Mesenchymal stem cell (in vitro differentiated cells and primary cell): Measurements from ENCODE around the gene CYP46A1.

Experiments used
- DNase-seq: peaks from one replicate; pipeline ENCODE4 v3.0.0-alpha.2; 2013
- H2AFZ ChIP-seq: one replicate; pipeline ENCODE4 v1.6.1; 2013; ENCODE audit warnings: low read depth, mild to moderate bottlenecking, control low read depth, inconsistent platforms, low read length, moderate library complexity
- H2AK5ac ChIP-seq: 2 replicates; pipeline ENCODE4 v1.6.1; 2013; ENCODE audit warnings: low read length, moderate library complexity, mild to moderate bottlenecking, inconsistent platforms; ENCODE audit not compliant: severe bottlenecking
- H2BK120ac ChIP-seq: one replicate; pipeline ENCODE4 v1.6.1; 2013; ENCODE audit warnings: low read depth, mild to moderate bottlenecking, inconsistent platforms, low read length, moderate library complexity
- H2BK12ac ChIP-seq, 2 experiments: one replicate each; pipeline ENCODE4 v1.6.1; 2013; ENCODE audit warnings: inconsistent platforms in 2 of 2, low read length in 2 of 2, mild to moderate bottlenecking in 2 of 2, moderate library complexity in 2 of 2, control low read depth in 1 of 2
- H2BK15ac ChIP-seq: one replicate; pipeline ENCODE4 v1.6.1; 2013; ENCODE audit warnings: mild to moderate bottlenecking, low read depth, inconsistent platforms; ENCODE audit not compliant: poor library complexity, severe bottlenecking
- H2BK5ac ChIP-seq: 2 replicates; pipeline ENCODE4 v1.6.1; 2013; ENCODE audit warnings: low read depth, mild to moderate bottlenecking, low read length, control low read depth, inconsistent platforms; ENCODE audit not compliant: poor library complexity, severe bottlenecking
- H3K14ac ChIP-seq, 2 experiments: one replicate each; pipeline ENCODE4 v1.6.1; 2013; ENCODE audit warnings: inconsistent platforms in 2 of 2, low read length in 2 of 2, control low read depth in 1 of 2, mild to moderate bottlenecking in 1 of 2, moderate library complexity in 1 of 2
- H3K18ac ChIP-seq, 2 experiments: one replicate each; pipeline ENCODE4 v1.6.1; 2013; ENCODE audit warnings: inconsistent platforms in 2 of 2, low read length in 2 of 2, control low read depth in 1 of 2, low read depth in 1 of 2, mild to moderate bottlenecking in 1 of 2
- H3K23ac ChIP-seq, 2 experiments: one replicate each; pipeline ENCODE4 v1.6.1; 2013; ENCODE audit warnings: inconsistent platforms in 2 of 2, low read length in 2 of 2, mild to moderate bottlenecking in 2 of 2, moderate library complexity in 2 of 2, control low read depth in 1 of 2
- H3K27ac ChIP-seq: 2 replicates; pipeline ENCODE4 v1.5.1; 2013; ENCODE audit warnings: mild to moderate bottlenecking, moderate library complexity, low read length, control low read depth, inconsistent platforms; ENCODE audit not compliant: poor library complexity, severe bottlenecking
- H3K27me3 ChIP-seq, 2 experiments: 2 replicates each; pipeline versions ENCODE4 v1.6.1 to v1.7.0; 2013; ENCODE audit warnings: low read length in 2 of 2, mild to moderate bottlenecking in 2 of 2, moderate library complexity in 2 of 2, control low read depth in 1 of 2, inconsistent platforms in 1 of 2; ENCODE audit not compliant: control insufficient read depth in 1 of 2, insufficient read depth in 1 of 2
- H3K36me3 ChIP-seq, 2 experiments: 2 replicates each; pipeline versions ENCODE4 v1.6.1 to v1.7.0; 2013; ENCODE audit warnings: low read length in 2 of 2, control low read depth in 1 of 2, inconsistent platforms in 1 of 2, low read depth in 1 of 2, mild to moderate bottlenecking in 1 of 2; ENCODE audit not compliant: insufficient read depth in 2 of 2, control insufficient read depth in 1 of 2
- H3K4ac ChIP-seq, 2 experiments: one replicate each; pipeline ENCODE4 v1.6.1; 2013; ENCODE audit warnings: inconsistent platforms in 2 of 2, low read length in 2 of 2, mild to moderate bottlenecking in 2 of 2, moderate library complexity in 2 of 2, control low read depth in 1 of 2, low read depth in 1 of 2
- H3K4me1 ChIP-seq: 2 replicates; pipeline ENCODE4 v1.6.1; 2013; ENCODE audit warnings: low read depth, low read length, control low read depth; ENCODE audit not compliant: control insufficient read depth, insufficient read depth
- H3K4me2 ChIP-seq: 2 replicates; pipeline ENCODE4 v1.6.1; 2013; ENCODE audit warnings: low read length, mild to moderate bottlenecking, inconsistent platforms; ENCODE audit not compliant: poor library complexity, severe bottlenecking
- H3K4me3 ChIP-seq, 2 experiments: 2 replicates each; pipeline versions ENCODE4 v1.5.1 to v1.7.0; 2013; ENCODE audit warnings: low read length in 2 of 2, mild to moderate bottlenecking in 2 of 2, control low read depth in 1 of 2, low read depth in 1 of 2; ENCODE audit not compliant: insufficient read depth in 1 of 2
- H3K79me1 ChIP-seq: replicated peaks from 2 replicates; pipeline ENCODE4 v1.6.1; 2013; ENCODE audit warnings: mild to moderate bottlenecking, control low read depth, low read length, inconsistent platforms; ENCODE audit not compliant: poor library complexity, severe bottlenecking
- H3K9ac ChIP-seq: 2 replicates; pipeline ENCODE4 v1.7.0; 2013; ENCODE audit warnings: mild to moderate bottlenecking, low read length, moderate library complexity
- H3K9me3 ChIP-seq: 2 replicates; pipeline ENCODE4 v1.7.0; 2013; ENCODE audit warnings: mild to moderate bottlenecking, low read length; ENCODE audit not compliant: control insufficient read depth
- H4K8ac ChIP-seq: one replicate; pipeline ENCODE4 v1.6.1; 2013; ENCODE audit warnings: inconsistent platforms, mild to moderate bottlenecking, low read length, moderate library complexity
- H4K91ac ChIP-seq: one replicate; pipeline ENCODE4 v1.6.1; 2013; ENCODE audit warnings: mild to moderate bottlenecking, low read length, inconsistent platforms
- WGBS: methylation state at CpG from one replicate; pipeline ENCODE4 v1.1.7; 2013; ENCODE audit warnings: mixed read lengths; 5-methylcytosine and 5-hydroxymethylcytosine counted together

Gene CYP46A1

DNA sequence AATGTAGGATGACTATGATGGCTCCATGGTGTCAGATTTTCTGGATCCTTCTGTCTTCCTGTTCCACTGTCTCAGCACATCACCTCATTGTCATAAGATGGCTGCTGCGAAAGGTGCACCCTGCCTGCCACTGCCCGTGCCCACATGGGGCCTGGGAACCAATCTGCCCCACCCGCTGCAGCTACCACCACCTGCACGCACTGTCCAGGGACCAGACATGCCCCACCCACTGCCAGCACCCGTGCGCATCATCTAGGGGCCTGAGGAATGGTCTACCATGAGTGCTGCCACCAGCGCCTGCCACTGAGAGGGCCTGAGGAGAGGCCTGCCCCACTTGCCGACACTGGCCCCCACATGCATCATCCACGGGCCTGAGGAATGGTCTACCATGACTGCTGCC is 23.8 kb downstream of the CYP46A1 start:
- H3K4me3 ChIP-seq, result no peak overlapping the region
- no peak overlapping the region for H3K27ac ChIP-seq
- H3K36me3 ChIP-seq, result no peaks in the 10 kb centered on the region
- no peaks in the 10 kb centered on the region for H3K4me1 ChIP-seq
- H3K9ac ChIP-seq, result no peak overlapping the region
- H4K8ac ChIP-seq, result no peak overlapping the region
- no peak overlapping the region for H2BK15ac ChIP-seq
- no peak overlapping the region for H2AFZ ChIP-seq
- peaks cover 27% of the 10 kb centered on the region for H3K9me3 ChIP-seq
- no peak overlapping the region for H3K14ac ChIP-seq
- no peak overlapping the region for H2BK5ac ChIP-seq
- no peak overlapping the region for H3K18ac ChIP-seq
- no peaks in the 10 kb centered on the region for H3K27me3 ChIP-seq
- H2BK12ac ChIP-seq, result no peak overlapping the region
- H2AK5ac ChIP-seq, result no peak overlapping the region
- DNase-seq, result no peak
- no peaks in the 10 kb centered on the region for H3K79me1 ChIP-seq
- H4K91ac ChIP-seq, result no peak overlapping the region
- no peak overlapping the region for H3K4me2 ChIP-seq
- H2BK120ac ChIP-seq, result no peak overlapping the region
- 87% methylated on average over 9 of the region's 9 CpGs for WGBS
- H3K4ac ChIP-seq, result no peak overlapping the region
- H3K23ac ChIP-seq, result no peak overlapping the region

DNA sequence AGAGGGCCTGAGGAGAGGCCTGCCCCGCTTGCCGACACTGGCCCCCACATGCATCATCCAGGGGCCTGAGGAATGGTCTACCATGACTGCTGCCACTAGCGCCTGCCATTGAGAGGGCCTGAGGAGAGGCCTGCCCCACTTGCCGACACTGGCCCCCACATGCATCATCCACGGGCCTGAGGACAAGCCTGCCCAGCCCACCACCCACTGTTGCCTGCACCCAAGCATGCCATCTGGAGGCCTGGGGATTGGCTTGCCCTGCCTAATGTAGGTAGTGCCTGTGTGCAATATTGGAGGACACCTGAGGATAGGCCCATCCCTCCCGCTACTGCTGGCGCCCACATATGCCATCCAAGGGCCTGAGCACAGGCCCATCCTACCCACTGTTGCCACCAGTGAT is 24.4 kb downstream of the CYP46A1 start:
- Histone ChIP-seq H3K36me3 (no peaks in the 10 kb centered on the region), H3K79me1 (no peaks in the 10 kb centered on the region), H3K18ac (no peak overlapping the region), H2BK5ac (no peak overlapping the region), H3K23ac (no peak overlapping the region), H2BK120ac (no peak overlapping the region), H3K4ac (no peak overlapping the region), H3K9ac (no peak overlapping the region), H3K4me3 (no peak overlapping the region), H2AK5ac (no peak overlapping the region), H3K27ac (no peak overlapping the region), H2AFZ (no peak overlapping the region), H2BK12ac (no peak overlapping the region), H3K27me3 (no peaks in the 10 kb centered on the region), H3K4me1 (no peaks in the 10 kb centered on the region), H3K14ac (no peak overlapping the region), H4K8ac (no peak overlapping the region), H4K91ac (no peak overlapping the region), H3K4me2 (no peak overlapping the region), H3K9me3 (peaks cover 23% of the 10 kb centered on the region), H2BK15ac (no peak overlapping the region)
- no peak for DNase-seq
- 79% methylated on average over 7 of the region's 7 CpGs for WGBS

DNA sequence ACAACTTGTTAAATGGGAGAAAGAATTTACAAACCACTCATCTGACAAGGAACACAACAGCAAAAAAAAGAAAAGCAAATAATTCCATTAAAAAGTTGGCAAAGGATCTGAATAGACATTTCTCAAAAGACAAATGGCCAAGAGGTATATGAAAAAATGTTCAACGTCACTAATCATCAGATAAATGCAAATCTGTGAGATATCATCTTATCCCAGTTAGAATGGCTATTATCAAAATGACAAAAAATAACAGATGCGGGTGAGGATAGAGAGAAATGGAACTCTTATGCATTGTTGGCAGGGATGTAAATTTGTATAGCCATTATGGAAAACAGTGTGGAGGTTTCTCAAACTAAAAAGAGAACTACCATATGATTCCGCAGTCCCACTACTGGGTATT is 29.9 kb downstream of the CYP46A1 start:
- H2AFZ ChIP-seq, result no peak overlapping the region
- H3K4ac ChIP-seq, result no peak overlapping the region
- no peak for DNase-seq
- H4K8ac ChIP-seq, result no peak overlapping the region
- no peak overlapping the region for H3K27ac ChIP-seq
- no peak overlapping the region for H3K18ac ChIP-seq
- H3K14ac ChIP-seq, result no peak overlapping the region
- H3K4me2 ChIP-seq, result no peak overlapping the region
- no peak overlapping the region for H2BK15ac ChIP-seq
- WGBS, result 100% methylated on average over 1 of the region's 3 CpGs
- H3K4me1 ChIP-seq, result no peaks in the 10 kb centered on the region
- H2BK120ac ChIP-seq, result no peak overlapping the region
- H3K79me1 ChIP-seq, result no peaks in the 10 kb centered on the region
- no peak overlapping the region for H3K9ac ChIP-seq
- H2BK12ac ChIP-seq, result no peak overlapping the region
- H2AK5ac ChIP-seq, result no peak overlapping the region
- peaks cover 5 to 23% of the 10 kb centered on the region in 2 experiments for H3K27me3 ChIP-seq
- H3K4me3 ChIP-seq, result no peak overlapping the region
- peaks cover 18% of the 10 kb centered on the region for H3K9me3 ChIP-seq
- H4K91ac ChIP-seq, result no peak overlapping the region
- H2BK5ac ChIP-seq, result no peak overlapping the region
- H3K23ac ChIP-seq, result no peak overlapping the region
- H3K36me3 ChIP-seq, result no peaks in the 10 kb centered on the region

DNA sequence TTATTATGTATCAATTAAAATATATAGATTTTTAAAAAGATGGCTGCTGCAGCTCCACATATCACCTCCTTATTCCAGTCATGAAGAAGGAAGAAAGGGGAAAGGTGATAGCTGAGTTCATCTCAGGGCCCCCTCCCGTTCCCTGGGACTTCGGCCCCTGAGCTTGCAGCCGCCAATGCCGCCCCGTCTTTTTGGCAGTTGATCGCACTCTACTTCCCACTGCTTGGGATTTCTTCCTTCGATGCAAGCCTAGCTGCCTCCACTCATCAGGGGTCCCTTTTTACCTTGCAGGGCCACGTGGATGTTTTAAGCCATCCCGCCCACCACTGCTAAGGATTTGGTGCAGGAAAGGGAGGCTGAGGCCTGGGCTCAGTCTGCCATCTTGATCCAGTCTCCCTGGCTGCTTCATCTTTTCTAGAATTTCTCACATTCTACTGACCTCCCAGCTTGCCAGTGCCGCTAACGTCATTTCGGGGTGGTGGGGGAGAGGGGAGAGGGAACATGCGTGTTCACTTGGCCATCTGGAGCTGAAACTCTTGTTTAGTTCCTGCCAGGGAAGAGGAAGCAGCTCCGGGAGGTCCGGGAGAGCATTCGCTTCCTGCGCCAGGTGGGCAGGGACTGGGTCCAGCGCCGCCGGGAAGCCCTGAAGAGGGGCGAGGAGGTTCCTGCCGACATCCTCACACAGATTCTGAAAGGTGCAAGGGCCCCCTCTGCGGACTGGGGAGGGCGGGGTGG is 31.3 kb downstream of the CYP46A1 start:
- Histone ChIP-seq H2BK120ac (no peak overlapping the region), H3K4ac (no peak overlapping the region), H3K23ac (no peak overlapping the region), H2AFZ (no peak overlapping the region), H3K36me3 (no peaks in the 10 kb centered on the region), H4K91ac (no peak overlapping the region), H3K4me1 (no peaks in the 10 kb centered on the region), H3K9ac (no peak overlapping the region), H3K27me3 (peaks cover 5 to 23% of the 10 kb centered on the region in 2 experiments), H4K8ac (no peak overlapping the region), H2BK5ac (no peak overlapping the region), H3K4me3 (no peak overlapping the region), H3K4me2 (no peak overlapping the region), H2BK15ac (no peak overlapping the region), H3K27ac (no peak overlapping the region), H2BK12ac (no peak overlapping the region), H2AK5ac (no peak overlapping the region), H3K9me3 (peaks cover 8% of the 10 kb centered on the region), H3K14ac (no peak overlapping the region), H3K79me1 (no peaks in the 10 kb centered on the region), H3K18ac (no peak overlapping the region)
- WGBS, result 87% methylated on average over 24 of the region's 24 CpGs
- no peak for DNase-seq
